ENCODE results near the gene ZCCHC9. TPM values are rescaled to one million over a fixed set of nuclear protein-coding genes. Genes with fewer than 3 reads are reported as not detected.
"Not testable (repeated sequence)": the region's sequence is repeated elsewhere in the genome, so short reads cannot be mapped to it uniquely, and the experiment has no call there.

The ZCCHC9 gene
- total and polyA plus RNA-seq, 2 donors (not counting 1 experiment from before 2014, with no cell fraction given): 8.8 to 23.0 TPM

DNA sequence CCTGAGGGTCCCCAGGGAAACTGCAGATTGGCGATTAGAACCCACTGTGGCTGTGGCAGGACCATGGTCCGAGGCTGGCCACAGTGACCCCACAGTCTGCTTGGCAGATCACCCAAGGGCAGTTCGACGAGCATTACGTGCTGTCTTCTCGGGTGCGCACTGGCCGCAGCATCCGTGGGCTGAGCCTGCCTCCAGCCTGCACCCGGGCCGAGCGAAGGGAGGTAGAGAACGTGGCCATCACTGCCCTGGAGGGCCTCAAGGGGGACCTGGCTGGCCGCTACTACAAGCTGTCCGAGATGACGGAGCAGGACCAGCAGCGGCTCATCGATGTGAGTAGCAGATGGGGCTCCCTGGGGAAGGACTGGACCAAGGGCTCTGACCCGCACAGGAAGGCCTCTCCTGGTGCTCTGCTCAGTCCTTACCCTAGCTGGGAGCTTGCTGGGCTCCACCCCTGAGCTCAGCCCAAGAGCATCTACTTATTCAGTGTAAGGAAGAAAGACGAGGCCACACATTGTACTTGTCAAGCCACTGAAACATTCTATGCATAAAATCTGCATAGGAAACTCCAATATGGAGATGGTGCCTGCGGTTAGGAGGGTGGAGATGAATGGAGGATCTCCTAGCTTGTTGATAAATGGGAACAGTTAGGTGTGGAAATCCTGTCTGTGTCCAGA, 46.4 kb upstream of the ZCCHC9 start:
- ATAC-seq (ENCODE audit: low read depth): no peak

DNA sequence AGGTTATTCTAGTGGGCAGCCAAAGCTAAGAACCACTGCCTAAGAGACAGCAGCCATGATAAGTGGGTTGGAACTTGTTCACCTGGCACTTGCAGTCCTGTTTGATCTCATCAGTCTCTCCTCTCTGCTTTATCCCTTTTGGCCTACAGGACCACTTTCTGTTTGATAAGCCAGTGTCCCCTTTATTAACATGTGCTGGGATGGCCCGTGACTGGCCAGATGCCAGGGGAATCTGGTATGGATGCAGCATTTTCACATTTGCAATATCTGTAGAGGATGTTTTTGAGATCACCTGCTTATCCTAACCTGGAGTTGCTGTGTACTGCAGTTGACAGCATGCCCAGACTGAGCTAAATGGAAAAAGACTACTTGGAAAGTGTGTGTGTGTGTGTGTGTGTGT, 44.6 kb upstream of the ZCCHC9 start:
- H3K27ac Mint-ChIP-seq: no peak overlapping the region
- TF ChIP-seq EZH2 (IDR thresholded peaks at IDR 0.05; ENCODE audit: borderline replicate concordance, insufficient read depth, low read depth, low read length, poor library complexity, severe bottlenecking): no peak
- TF ChIP-seq, protein P1, sequence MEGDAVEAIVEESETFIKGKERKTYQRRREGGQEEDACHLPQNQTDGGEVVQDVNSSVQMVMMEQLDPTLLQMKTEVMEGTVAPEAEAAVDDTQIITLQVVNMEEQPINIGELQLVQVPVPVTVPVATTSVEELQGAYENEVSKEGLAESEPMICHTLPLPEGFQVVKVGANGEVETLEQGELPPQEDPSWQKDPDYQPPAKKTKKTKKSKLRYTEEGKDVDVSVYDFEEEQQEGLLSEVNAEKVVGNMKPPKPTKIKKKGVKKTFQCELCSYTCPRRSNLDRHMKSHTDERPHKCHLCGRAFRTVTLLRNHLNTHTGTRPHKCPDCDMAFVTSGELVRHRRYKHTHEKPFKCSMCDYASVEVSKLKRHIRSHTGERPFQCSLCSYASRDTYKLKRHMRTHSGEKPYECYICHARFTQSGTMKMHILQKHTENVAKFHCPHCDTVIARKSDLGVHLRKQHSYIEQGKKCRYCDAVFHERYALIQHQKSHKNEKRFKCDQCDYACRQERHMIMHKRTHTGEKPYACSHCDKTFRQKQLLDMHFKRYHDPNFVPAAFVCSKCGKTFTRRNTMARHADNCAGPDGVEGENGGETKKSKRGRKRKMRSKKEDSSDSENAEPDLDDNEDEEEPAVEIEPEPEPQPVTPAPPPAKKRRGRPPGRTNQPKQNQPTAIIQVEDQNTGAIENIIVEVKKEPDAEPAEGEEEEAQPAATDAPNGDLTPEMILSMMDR (IDR thresholded peaks at IDR 0.05): no peak
- Histone ChIP-seq H3K79me2 (ENCODE audit: control insufficient read depth, insufficient read depth, low read length) (no peaks in the 10 kb centered on the region), H3K36me3 (replicated peaks in 1 of 2; ENCODE audit: control extremely low read depth in 1 of 2, control insufficient read depth in 1 of 2, extremely low read depth in 1 of 2, insufficient read depth in 2 of 2, low read length in 1 of 2) (peaks cover 0 to 2% of the 10 kb centered on the region in 2 experiments), H4K20me1 (ENCODE audit: control insufficient read depth, insufficient read depth, low read length, poor library complexity, severe bottlenecking) (no peaks in the 10 kb centered on the region), H2AFZ (ENCODE audit: insufficient read depth, low read depth, low read length, poor library complexity, severe bottlenecking) (no peak overlapping the region), H3K27me3 (replicated peaks in 1 of 4; ENCODE audit: control extremely low read depth in 1 of 4, control insufficient read depth in 3 of 4, insufficient read depth in 4 of 4, low read length in 3 of 4) (no peaks in the 10 kb centered on the region), H3K9ac (ENCODE audit: low read length) (no peak overlapping the region), H3K9me3 (ENCODE audit: control extremely low read depth in 1 of 3, control insufficient read depth in 2 of 3, insufficient read depth in 1 of 3, low read length in 2 of 3) (no peaks in the 10 kb centered on the region), H3K4me2 (replicated peaks; ENCODE audit: low read depth, low read length, poor library complexity, severe bottlenecking) (no peak overlapping the region), H3K27ac (ENCODE audit: low read length in 2 of 2) (no peak overlapping the region), H3K4me3 (ENCODE audit: control extremely low read depth in 1 of 5, extremely low read depth in 1 of 5, insufficient read depth in 1 of 5, low read depth in 2 of 5, low read length in 4 of 5) (no peak overlapping the region), H3K4me1 (ENCODE audit: control insufficient read depth in 2 of 2, insufficient read depth in 2 of 2, low read length in 2 of 2) (no peaks in the 10 kb centered on the region)
- DNase-seq (no peak), ATAC-seq (ENCODE audit: low read depth) (no peak)
- WGBS (ENCODE audit: insufficient coverage): 83% methylated on average over 1 of the region's 1 CpG
- H3K27me3 Mint-ChIP-seq: no peaks in the 10 kb centered on the region
- no peak overlapping the region for H3K4me3 Mint-ChIP-seq
- ChIA-PET CTCF (no interaction called here), POLR2A (no interaction called here)
- H3K4me1 Mint-ChIP-seq: peaks cover 5% of the 10 kb centered on the region
- H3K9me3 Mint-ChIP-seq (ENCODE audit: insufficient read depth): peaks cover 5% of the 10 kb centered on the region
- intact Hi-C loops (cut with micrococcal nuclease): no loop called here

More for the DNA sequence above, 46.4 kb upstream of the ZCCHC9 start:
- Histone ChIP-seq H3K4me1 (ENCODE audit: control insufficient read depth in 2 of 2, insufficient read depth in 2 of 2, low read length in 2 of 2) (no peaks in the 10 kb centered on the region), H2AFZ (ENCODE audit: insufficient read depth, low read depth, low read length, poor library complexity, severe bottlenecking) (no peak overlapping the region), H3K27ac (ENCODE audit: low read length in 2 of 2) (no peak overlapping the region), H3K9me3 (ENCODE audit: control extremely low read depth in 1 of 3, control insufficient read depth in 2 of 3, insufficient read depth in 1 of 3, low read length in 2 of 3) (peaks cover 0 to 4% (median 0%) of the 10 kb centered on the region in 3 donors), H3K9ac (ENCODE audit: low read length) (no peak overlapping the region), H4K20me1 (ENCODE audit: control insufficient read depth, insufficient read depth, low read length, poor library complexity, severe bottlenecking) (no peaks in the 10 kb centered on the region), H3K27me3 (replicated peaks in 1 of 4; ENCODE audit: control extremely low read depth in 1 of 4, control insufficient read depth in 3 of 4, insufficient read depth in 4 of 4, low read length in 3 of 4) (no peaks in the 10 kb centered on the region), H3K79me2 (ENCODE audit: control insufficient read depth, insufficient read depth, low read length) (no peaks in the 10 kb centered on the region), H3K36me3 (replicated peaks in 1 of 2; ENCODE audit: control extremely low read depth in 1 of 2, control insufficient read depth in 1 of 2, extremely low read depth in 1 of 2, insufficient read depth in 2 of 2, low read length in 1 of 2) (peaks cover 0 to 2% of the 10 kb centered on the region in 2 experiments), H3K4me2 (replicated peaks; ENCODE audit: low read depth, low read length, poor library complexity, severe bottlenecking) (no peak overlapping the region), H3K4me3 (ENCODE audit: control extremely low read depth in 1 of 5, extremely low read depth in 1 of 5, insufficient read depth in 1 of 5, low read depth in 2 of 5, low read length in 4 of 5) (no peak overlapping the region)
- 98% methylated on average over 19 of the region's 21 CpGs for WGBS (ENCODE audit: insufficient coverage)
- ChIA-PET CTCF (no interaction called here), POLR2A (no interaction called here)
- TF ChIP-seq EZH2 (IDR thresholded peaks at IDR 0.05; ENCODE audit: borderline replicate concordance, insufficient read depth, low read depth, low read length, poor library complexity, severe bottlenecking): no peak
- TF ChIP-seq, protein P1 (IDR thresholded peaks at IDR 0.05): no peak
- Mint-ChIP-seq H3K27me3 (no peaks in the 10 kb centered on the region), H3K9me3 (ENCODE audit: insufficient read depth) (peaks cover 3% of the 10 kb centered on the region), H3K27ac (no peak overlapping the region), H3K4me3 (no peak overlapping the region), H3K4me1 (peaks cover 5% of the 10 kb centered on the region)
- intact Hi-C loops (cut with micrococcal nuclease): no loop called here
- no peak for DNase-seq

DNA sequence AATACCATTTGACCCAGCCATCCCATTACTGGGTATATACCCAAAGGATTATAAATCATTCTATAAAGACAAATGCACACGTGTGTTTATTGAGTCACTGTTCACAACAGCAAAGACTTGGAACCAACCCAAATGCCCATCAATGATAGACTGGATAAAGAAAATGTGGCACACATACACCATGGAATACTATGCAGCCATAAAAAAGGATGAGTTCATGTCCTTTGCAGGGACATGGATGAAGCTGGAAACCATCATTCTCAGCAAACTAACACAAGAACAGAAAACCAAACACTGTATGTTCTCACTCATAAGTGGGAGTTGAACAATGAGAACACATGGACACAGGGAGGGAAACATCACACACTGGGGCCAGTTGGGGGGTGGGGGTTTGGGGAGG, 38.6 kb upstream of the ZCCHC9 start:
- H3K79me2 ChIP-seq (ENCODE audit: control insufficient read depth, insufficient read depth, low read length); H3K36me3 ChIP-seq (replicated peaks in 1 of 2; ENCODE audit: control extremely low read depth in 1 of 2, control insufficient read depth in 1 of 2, extremely low read depth in 1 of 2, insufficient read depth in 2 of 2, low read length in 1 of 2); ATAC-seq (ENCODE audit: low read depth); H2AFZ ChIP-seq (ENCODE audit: insufficient read depth, low read depth, low read length, poor library complexity, severe bottlenecking); CTCF ChIA-PET; DNase-seq; H3K27ac Mint-ChIP-seq; H3K4me1 ChIP-seq (ENCODE audit: control insufficient read depth in 2 of 2, insufficient read depth in 2 of 2, low read length in 2 of 2); H3K4me3 Mint-ChIP-seq; H3K27me3 Mint-ChIP-seq; H3K27me3 ChIP-seq (replicated peaks in 1 of 4; ENCODE audit: control extremely low read depth in 1 of 4, control insufficient read depth in 3 of 4, insufficient read depth in 4 of 4, low read length in 3 of 4); POLR2A ChIA-PET; H4K20me1 ChIP-seq (ENCODE audit: control insufficient read depth, insufficient read depth, low read length, poor library complexity, severe bottlenecking); H3K27ac ChIP-seq (ENCODE audit: low read length in 2 of 2); intact Hi-C loops (cut with micrococcal nuclease); H3K9ac ChIP-seq (ENCODE audit: low read length); H3K4me3 ChIP-seq (ENCODE audit: control extremely low read depth in 1 of 5, extremely low read depth in 1 of 5, insufficient read depth in 1 of 5, low read depth in 2 of 5, low read length in 4 of 5); H3K4me1 Mint-ChIP-seq; H3K9me3 Mint-ChIP-seq (ENCODE audit: insufficient read depth); H3K9me3 ChIP-seq (ENCODE audit: control extremely low read depth in 1 of 3, control insufficient read depth in 2 of 3, insufficient read depth in 1 of 3, low read length in 2 of 3); H3K4me2 ChIP-seq (replicated peaks; ENCODE audit: low read depth, low read length, poor library complexity, severe bottlenecking): not testable (repeated sequence)
- no CpG with 5 or more reads among the region's 1 CpG for WGBS (ENCODE audit: insufficient coverage)

Data from B cell (primary cell).